ENCODE measurements around the gene ZNF487. TPM values are rescaled to one million over a fixed set of nuclear protein-coding genes. Genes with fewer than 3 reads are reported as not detected.
A peak's percentile ranks its signal among the peaks of the same experiment; 100 is the strongest.
"Not testable (repeated sequence)": the region's sequence is repeated elsewhere in the genome, so short reads cannot be mapped to it uniquely, and the experiment has no call there.

ZNF487 gene
- polyA plus RNA-seq, 4 donors = 10.7 to 14.9 (median 11.5) TPM

- no peak for DNase-seq (ENCODE audit: low read depth in 4 of 4, low spot score in 2 of 4)
These were observed 32.8 kb upstream of the ZNF487 start for GRCh38 chr10:43403911-43404703.

- no peak for DNase-seq (ENCODE audit: low read depth in 4 of 4, low spot score in 2 of 4)
These were observed 32.2 kb upstream of the ZNF487 start for GRCh38 chr10:43404704-43405084.

- DNase-seq (ENCODE audit: low read depth in 4 of 4, low spot score in 2 of 4) = no peak
These were observed 29.7 kb upstream of the ZNF487 start for GRCh38 chr10:43407148-43407575.

- DNase-seq (ENCODE audit: low read depth in 4 of 4, low spot score in 2 of 4) = peak; percentile 65 to 80 (median 76)
These were observed 29.2 kb upstream of the ZNF487 start for GRCh38 chr10:43407576-43408330.

- no peak for DNase-seq (ENCODE audit: low read depth in 4 of 4, low spot score in 2 of 4)
These were observed 28.6 kb upstream of the ZNF487 start for GRCh38 chr10:43408331-43408709.

- DNase-seq (ENCODE audit: low read depth in 4 of 4, low spot score in 2 of 4) = peak; percentile 88 to 92 (median 91)
These were observed 28.1 kb upstream of the ZNF487 start, which contains the start of gene HNRNPF for GRCh38 chr10:43408710-43409384. Gene HNRNPF (minus strand): TSS chr10:43409186. CDS start chr10:43387884, 21,302 bp downstream.

- DNase-seq (ENCODE audit: low read depth in 4 of 4, low spot score in 2 of 4) = no peak
These were observed 27.4 kb upstream of the ZNF487 start for GRCh38 chr10:43409385-43410109.

GRCh38 chr10:43410345-43410744, 26.6 kb upstream of the ZNF487 start:
- no peak for DNase-seq (ENCODE audit: low read depth in 4 of 4, low spot score in 2 of 4)

GRCh38 chr10:43411536-43411935, 25.4 kb upstream of the ZNF487 start:
- no peak for DNase-seq (ENCODE audit: low read depth in 4 of 4, low spot score in 2 of 4)

- no peak for DNase-seq (ENCODE audit: low read depth in 4 of 4, low spot score in 2 of 4)
These were observed 21.4 kb upstream of the ZNF487 start for GRCh38 chr10:43415544-43415943.

GRCh38 chr10:43417950-43418768, 18.8 kb upstream of the ZNF487 start:
- DNase-seq (ENCODE audit: low read depth in 4 of 4, low spot score in 2 of 4) = no peak

- DNase-seq (ENCODE audit: low read depth in 4 of 4, low spot score in 2 of 4) = no peak
These were observed 16.9 kb upstream of the ZNF487 start for GRCh38 chr10:43419997-43420368.

- peak in 2 of 4 donors; percentile 48 to 71 for DNase-seq (ENCODE audit: low read depth in 4 of 4, low spot score in 2 of 4)
These were observed 16.3 kb upstream of the ZNF487 start for GRCh38 chr10:43420369-43421200.

GRCh38 chr10:43421201-43421507, 15.8 kb upstream of the ZNF487 start:
- DNase-seq (ENCODE audit: low read depth in 4 of 4, low spot score in 2 of 4) = no peak

- DNase-seq (ENCODE audit: low read depth in 4 of 4, low spot score in 2 of 4) = no peak
These were observed 15.4 kb upstream of the ZNF487 start for GRCh38 chr10:43421519-43421918.

- DNase-seq (ENCODE audit: low read depth in 4 of 4, low spot score in 2 of 4) = not testable (repeated sequence)
These were observed 15.0 kb upstream of the ZNF487 start for GRCh38 chr10:43421944-43422343.

GRCh38 chr10:43424416-43424815, 12.5 kb upstream of the ZNF487 start:
- DNase-seq (ENCODE audit: low read depth in 4 of 4, low spot score in 2 of 4) = no peak

- not testable (repeated sequence) for DNase-seq (ENCODE audit: low read depth in 4 of 4, low spot score in 2 of 4)
These were observed 10.4 kb upstream of the ZNF487 start for GRCh38 chr10:43426476-43426875.
